Measurements from ENCODE around the gene NFATC1. TPM values are rescaled to one million over a fixed set of nuclear protein-coding genes. Genes with fewer than 3 reads are reported as not detected.

NFATC1 gene
- total and polyA plus RNA-seq, 5 donors from 2014 or later: 13.1 to 64.7 (median 19.8) TPM

DNA sequence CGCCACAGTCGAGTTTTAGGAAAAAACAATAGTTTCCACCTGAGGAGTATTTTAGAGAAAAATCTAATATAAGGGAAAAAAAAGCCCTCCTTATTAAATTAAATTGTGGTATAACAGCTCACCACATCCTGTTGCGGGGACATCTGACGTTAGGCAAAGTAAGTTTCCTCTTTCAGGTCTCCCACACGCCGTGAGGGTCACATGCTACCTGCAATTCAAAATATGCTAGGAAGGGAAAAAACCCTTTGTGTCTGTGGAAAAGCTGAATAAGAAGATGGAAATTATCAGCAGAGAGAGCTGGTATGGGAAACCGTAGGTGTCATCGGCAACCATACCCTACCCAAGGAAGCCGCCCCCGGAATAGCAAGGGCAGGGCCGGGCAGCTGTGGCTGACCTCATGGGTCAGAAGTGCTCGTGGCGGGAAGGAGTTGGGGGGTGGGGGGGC, 128.0 kb downstream of the NFATC1 start:
- peaks cover 49% of the 10 kb centered on the region for H3K4me1 ChIP-seq (ENCODE audit: control insufficient read depth, insufficient read depth, low read length, poor library complexity, severe bottlenecking)
- no peaks in the 10 kb centered on the region for H3K9me3 ChIP-seq (ENCODE audit: control insufficient read depth in 2 of 2, low read length in 2 of 2)
- H3K27ac Mint-ChIP-seq: peak overlapping the region; percentile 94 to 100 (median 98)
- peaks cover 10% of the 10 kb centered on the region for H3K36me3 ChIP-seq (ENCODE audit: control insufficient read depth, insufficient read depth, low read length)
- H3K9me3 Mint-ChIP-seq: no peaks in the 10 kb centered on the region
- peak overlapping the region; percentile 67 for H3K4me3 ChIP-seq (ENCODE audit: low read depth, low read length)
- peaks cover 6% of the 10 kb centered on the region for H3K36me3 Mint-ChIP-seq
- H3K4me1 Mint-ChIP-seq: peaks cover 13 to 62% (median 23%) of the 10 kb centered on the region in 4 donors
- H3K4me3 Mint-ChIP-seq: peak overlapping the region; percentile 85 to 96 (median 88)
- DNase-seq (peak; percentile 64 to 85 (median 85)), ATAC-seq (ENCODE audit: low read depth in 2 of 2) (peak; percentile 57 to 62)
- H3K27me3 ChIP-seq (ENCODE audit: control insufficient read depth, insufficient read depth, low read length): no peaks in the 10 kb centered on the region
- peaks cover 11% of the 10 kb centered on the region for H3K27me3 Mint-ChIP-seq
- H3K27ac ChIP-seq (ENCODE audit: insufficient read depth, low read length, poor library complexity, severe bottlenecking): peak overlapping the region; percentile 92

DNA sequence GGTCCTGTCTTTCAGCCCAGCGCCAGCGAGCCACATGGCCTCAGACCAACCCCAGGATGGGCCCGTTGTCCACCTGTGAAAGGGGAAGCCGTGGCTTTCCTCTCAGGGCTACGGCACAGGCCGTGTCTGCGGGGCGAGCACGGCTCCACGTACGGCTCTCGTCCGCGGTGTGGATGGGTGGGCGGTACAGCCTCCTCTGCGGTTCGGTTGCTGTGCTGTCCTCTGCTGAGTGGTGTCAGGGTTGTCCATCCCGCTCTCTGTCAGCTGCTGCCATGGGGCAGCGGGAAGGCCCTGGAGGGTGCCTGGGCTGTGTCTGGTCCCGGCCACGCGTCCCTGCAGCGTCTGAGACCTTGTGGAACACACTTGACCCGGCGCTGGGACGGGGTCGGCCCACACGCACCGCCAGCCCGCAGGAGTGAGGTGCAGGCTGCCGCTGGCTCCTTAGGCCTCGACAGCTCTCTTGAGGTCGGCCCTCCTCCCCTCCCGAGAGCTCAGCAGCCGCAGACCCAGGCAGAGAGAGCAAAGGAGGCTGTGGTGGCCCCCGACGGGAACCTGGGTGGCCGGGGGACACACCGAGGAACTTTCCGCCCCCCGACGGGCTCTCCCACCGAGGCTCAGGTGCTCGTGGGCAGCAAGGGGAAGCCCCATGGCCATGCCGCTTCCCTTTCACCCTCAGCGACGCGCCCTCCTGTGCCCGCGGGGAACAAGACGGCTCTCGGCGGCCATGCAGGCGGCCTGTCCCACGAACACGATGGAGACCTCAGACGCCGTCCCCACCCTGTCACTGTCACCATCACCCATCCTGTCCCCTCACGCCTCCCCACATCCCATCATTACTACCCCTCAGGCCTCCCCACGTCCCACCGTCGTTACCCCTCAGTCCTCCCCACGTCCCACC, 128.7 kb downstream of the NFATC1 start:
- DNase-seq (peak; percentile 25 to 62 (median 44)), ATAC-seq (ENCODE audit: low read depth in 2 of 2) (peak; percentile 6 to 33)
- Histone ChIP-seq H3K4me3 (ENCODE audit: low read depth, low read length) (peak overlapping the region; percentile 37), H3K36me3 (ENCODE audit: control insufficient read depth, insufficient read depth, low read length) (peaks cover 13% of the 10 kb centered on the region), H3K4me1 (ENCODE audit: control insufficient read depth, insufficient read depth, low read length, poor library complexity, severe bottlenecking) (peaks cover 46% of the 10 kb centered on the region), H3K27ac (ENCODE audit: insufficient read depth, low read length, poor library complexity, severe bottlenecking) (peak overlapping the region; percentile 92), H3K9me3 (ENCODE audit: control insufficient read depth in 2 of 2, low read length in 2 of 2) (no peaks in the 10 kb centered on the region), H3K27me3 (ENCODE audit: control insufficient read depth, insufficient read depth, low read length) (no peaks in the 10 kb centered on the region)
- Mint-ChIP-seq H3K27me3 (peaks cover 8% of the 10 kb centered on the region), H3K9me3 (no peaks in the 10 kb centered on the region), H3K4me3 (peak overlapping the region; percentile 85 to 96 (median 88)), H3K36me3 (peaks cover 12% of the 10 kb centered on the region), H3K27ac (peak overlapping the region; percentile 94 to 100 (median 98)), H3K4me1 (peaks cover 16 to 58% (median 23%) of the 10 kb centered on the region in 4 donors)

GRCh38 chr18:79525556-79526467, 130.1 kb downstream of the NFATC1 start:
- no peaks in the 10 kb centered on the region for H3K27me3 ChIP-seq (ENCODE audit: control insufficient read depth, insufficient read depth, low read length)
- H3K27me3 Mint-ChIP-seq: peaks cover 8% of the 10 kb centered on the region
- H3K4me3 ChIP-seq (ENCODE audit: low read depth, low read length): no peak overlapping the region
- peaks cover 38% of the 10 kb centered on the region for H3K4me1 ChIP-seq (ENCODE audit: control insufficient read depth, insufficient read depth, low read length, poor library complexity, severe bottlenecking)
- peak overlapping the region in 2 of 3 donors; percentile 43 to 85 for H3K27ac Mint-ChIP-seq
- no peaks in the 10 kb centered on the region for H3K9me3 Mint-ChIP-seq
- no peak overlapping the region for H3K27ac ChIP-seq (ENCODE audit: insufficient read depth, low read length, poor library complexity, severe bottlenecking)
- peak overlapping the region in 2 of 4 donors; percentile 28 to 65 for H3K4me3 Mint-ChIP-seq
- no peaks in the 10 kb centered on the region for H3K9me3 ChIP-seq (ENCODE audit: control insufficient read depth in 2 of 2, low read length in 2 of 2)
- H3K36me3 ChIP-seq (ENCODE audit: control insufficient read depth, insufficient read depth, low read length): peaks cover 17% of the 10 kb centered on the region
- ATAC-seq (ENCODE audit: low read depth in 2 of 2) (no peak), DNase-seq (no peak)
- H3K4me1 Mint-ChIP-seq: peaks cover 15 to 44% (median 16%) of the 10 kb centered on the region in 4 donors
- H3K36me3 Mint-ChIP-seq: peaks cover 9% of the 10 kb centered on the region

- Histone ChIP-seq H3K36me3 (ENCODE audit: control insufficient read depth, insufficient read depth, low read length) (peaks cover 17% of the 10 kb centered on the region), H3K4me1 (ENCODE audit: control insufficient read depth, insufficient read depth, low read length, poor library complexity, severe bottlenecking) (peaks cover 30% of the 10 kb centered on the region), H3K27me3 (ENCODE audit: control insufficient read depth, insufficient read depth, low read length) (no peaks in the 10 kb centered on the region), H3K27ac (ENCODE audit: insufficient read depth, low read length, poor library complexity, severe bottlenecking) (no peak overlapping the region), H3K9me3 (ENCODE audit: control insufficient read depth in 2 of 2, low read length in 2 of 2) (no peaks in the 10 kb centered on the region), H3K4me3 (ENCODE audit: low read depth, low read length) (no peak overlapping the region)
- Mint-ChIP-seq H3K27ac (peak overlapping the region; percentile 11 to 71 (median 49)), H3K9me3 (no peaks in the 10 kb centered on the region), H3K27me3 (peaks cover 8% of the 10 kb centered on the region), H3K36me3 (peaks cover 9% of the 10 kb centered on the region), H3K4me3 (peak overlapping the region in 2 of 4 donors; percentile 7 to 46), H3K4me1 (peaks cover 15 to 34% (median 16%) of the 10 kb centered on the region in 4 donors)
- DNase-seq (no peak), ATAC-seq (ENCODE audit: low read depth in 2 of 2) (no peak)
Observed at GRCh38 chr18:79526468-79527460, 131.0 kb downstream of the NFATC1 start.

GRCh38 chr18:79527656-79528315, 132.1 kb downstream of the NFATC1 start:
- Histone ChIP-seq H3K9me3 (ENCODE audit: control insufficient read depth in 2 of 2, low read length in 2 of 2) (no peaks in the 10 kb centered on the region), H3K27me3 (ENCODE audit: control insufficient read depth, insufficient read depth, low read length) (no peaks in the 10 kb centered on the region), H3K27ac (ENCODE audit: insufficient read depth, low read length, poor library complexity, severe bottlenecking) (no peak overlapping the region), H3K36me3 (ENCODE audit: control insufficient read depth, insufficient read depth, low read length) (peaks cover 17% of the 10 kb centered on the region), H3K4me1 (ENCODE audit: control insufficient read depth, insufficient read depth, low read length, poor library complexity, severe bottlenecking) (peaks cover 20% of the 10 kb centered on the region), H3K4me3 (ENCODE audit: low read depth, low read length) (no peak overlapping the region)
- DNase-seq: no peak
- Mint-ChIP-seq H3K4me3 (peak overlapping the region in 1 of 4 donors; percentile 72), H3K36me3 (peaks cover 9% of the 10 kb centered on the region), H3K27ac (peak overlapping the region in 2 of 3 donors; percentile 11 to 49), H3K4me1 (peaks cover 14 to 26% (median 15%) of the 10 kb centered on the region in 4 donors), H3K9me3 (no peaks in the 10 kb centered on the region), H3K27me3 (peaks cover 8% of the 10 kb centered on the region)
- ATAC-seq (ENCODE audit: low read depth in 2 of 2): no peak

DNA sequence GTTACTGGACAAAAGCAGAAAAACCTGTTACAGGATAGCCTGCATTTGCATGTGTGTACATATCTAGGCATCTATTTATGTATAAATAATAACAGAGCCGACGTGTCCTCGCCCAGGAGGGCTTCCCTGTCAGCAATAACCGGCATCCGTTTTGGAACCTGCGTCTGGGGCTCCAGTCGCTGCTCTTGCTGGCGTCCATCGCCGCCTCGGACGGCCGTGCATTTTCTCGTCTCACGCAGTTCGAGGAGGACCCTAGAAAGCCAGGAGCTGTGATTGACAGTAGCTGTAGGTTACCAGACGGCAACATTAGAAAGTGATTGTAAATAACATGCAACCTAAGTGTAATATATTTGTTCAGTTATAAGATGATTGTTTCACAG, 132.6 kb downstream of the NFATC1 start:
- Histone ChIP-seq H3K4me1 (ENCODE audit: control insufficient read depth, insufficient read depth, low read length, poor library complexity, severe bottlenecking) (peaks cover 15% of the 10 kb centered on the region), H3K9me3 (ENCODE audit: control insufficient read depth in 2 of 2, low read length in 2 of 2) (no peaks in the 10 kb centered on the region), H3K27me3 (ENCODE audit: control insufficient read depth, insufficient read depth, low read length) (no peaks in the 10 kb centered on the region), H3K27ac (ENCODE audit: insufficient read depth, low read length, poor library complexity, severe bottlenecking) (no peak overlapping the region), H3K36me3 (ENCODE audit: control insufficient read depth, insufficient read depth, low read length) (peaks cover 17% of the 10 kb centered on the region), H3K4me3 (ENCODE audit: low read depth, low read length) (no peak overlapping the region)
- H3K27ac Mint-ChIP-seq: no peak overlapping the region
- H3K36me3 Mint-ChIP-seq: peaks cover 9% of the 10 kb centered on the region
- peaks cover 8 to 21% (median 11%) of the 10 kb centered on the region in 4 donors for H3K4me1 Mint-ChIP-seq
- DNase-seq: no peak
- ATAC-seq (ENCODE audit: low read depth in 2 of 2): no peak
- no peaks in the 10 kb centered on the region for H3K9me3 Mint-ChIP-seq
- peaks cover 7% of the 10 kb centered on the region for H3K27me3 Mint-ChIP-seq
- H3K4me3 Mint-ChIP-seq: peak overlapping the region in 1 of 4 donors; percentile 72
